ENCODE data around the gene ABCA7. TPM values are rescaled to one million over a fixed set of nuclear protein-coding genes. Genes with fewer than 3 reads are reported as not detected.

The ABCA7 gene
- total RNA-seq, 1 donor from 2014 or later, result 110 TPM

DNA sequence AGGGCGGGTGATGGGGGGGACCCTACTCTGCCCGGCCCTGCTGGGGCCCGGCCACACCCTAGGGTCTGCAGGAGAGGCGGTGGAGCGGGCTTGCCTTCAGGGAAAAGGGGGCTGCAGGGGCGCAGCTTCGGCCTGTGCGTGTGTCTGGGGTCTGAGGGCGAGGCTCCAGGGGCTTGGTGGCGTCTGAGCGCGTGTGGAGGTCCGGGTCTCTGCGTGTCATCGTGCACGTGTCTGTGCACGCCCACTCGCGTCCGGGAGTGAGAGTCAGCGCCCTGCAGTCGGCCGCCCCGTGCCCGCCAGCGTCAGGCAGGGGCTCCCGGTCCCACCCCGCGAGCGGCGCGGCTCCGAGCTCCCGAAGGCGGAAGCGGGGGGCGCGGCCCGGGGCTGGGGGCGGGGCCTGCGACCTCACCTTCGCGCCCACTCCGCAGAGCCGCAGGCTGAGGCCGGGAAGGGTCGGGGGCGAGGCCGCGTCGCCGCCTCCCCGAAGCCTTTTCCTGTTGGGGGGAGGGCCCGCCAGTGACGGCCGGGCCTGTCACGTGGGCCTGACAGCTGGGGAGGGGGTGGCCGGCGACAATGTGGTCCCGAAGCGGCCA is 26.9 kb downstream of the ABCA7 start, which contains the start of gene ARHGAP45:
TSS of gene ARHGAP45 (plus strand) at position 420 of the 593 bp plus-strand sequence. CDS start 239 bp downstream, outside the sequence.
- no peak for DNase-seq

DNA sequence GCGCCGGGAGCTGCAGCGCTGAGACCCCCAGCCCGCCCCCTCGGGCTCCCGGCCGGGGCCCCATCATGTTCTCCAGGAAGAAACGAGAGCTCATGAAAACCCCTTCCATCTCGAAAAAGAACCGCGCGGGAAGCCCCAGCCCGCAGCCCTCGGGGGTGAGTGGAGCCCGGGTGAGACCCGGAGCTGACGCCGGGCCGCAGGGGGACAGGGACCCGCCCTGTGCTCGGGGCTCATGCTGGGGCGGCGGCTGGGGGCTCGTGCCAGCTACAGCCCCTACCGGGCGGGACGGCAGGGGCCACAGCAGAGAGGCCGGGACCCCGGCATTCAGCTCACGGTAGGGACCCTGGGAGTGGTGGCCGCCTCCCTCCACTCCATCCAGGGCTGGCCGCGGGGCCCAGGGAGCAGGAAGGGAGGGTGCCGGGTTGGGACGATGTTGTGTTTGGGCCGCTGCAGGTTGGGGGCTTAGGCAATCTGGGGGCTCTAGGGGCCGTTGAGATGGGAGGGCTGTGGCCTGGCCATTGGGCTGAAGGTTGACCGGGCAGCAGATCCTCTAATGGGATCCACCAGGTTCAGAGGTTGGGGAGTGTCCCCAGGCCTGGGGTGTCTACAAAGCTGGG is 27.5 kb downstream of the ABCA7 start:
- peaks cover 4% of the 10 kb centered on the region for H3K36me3 Mint-ChIP-seq (ENCODE audit: unreplicated experiment)
- no peak overlapping the region for H3K27ac Mint-ChIP-seq (ENCODE audit: unreplicated experiment)
- no peak for DNase-seq
- H3K27me3 Mint-ChIP-seq (ENCODE audit: unreplicated experiment), result peaks cover 9% of the 10 kb centered on the region
- peaks cover 3% of the 10 kb centered on the region for H3K4me1 Mint-ChIP-seq (ENCODE audit: low read depth, unreplicated experiment)
- H3K4me3 Mint-ChIP-seq (ENCODE audit: unreplicated experiment), result no peak overlapping the region
- TF ChIP-seq, protein P1, sequence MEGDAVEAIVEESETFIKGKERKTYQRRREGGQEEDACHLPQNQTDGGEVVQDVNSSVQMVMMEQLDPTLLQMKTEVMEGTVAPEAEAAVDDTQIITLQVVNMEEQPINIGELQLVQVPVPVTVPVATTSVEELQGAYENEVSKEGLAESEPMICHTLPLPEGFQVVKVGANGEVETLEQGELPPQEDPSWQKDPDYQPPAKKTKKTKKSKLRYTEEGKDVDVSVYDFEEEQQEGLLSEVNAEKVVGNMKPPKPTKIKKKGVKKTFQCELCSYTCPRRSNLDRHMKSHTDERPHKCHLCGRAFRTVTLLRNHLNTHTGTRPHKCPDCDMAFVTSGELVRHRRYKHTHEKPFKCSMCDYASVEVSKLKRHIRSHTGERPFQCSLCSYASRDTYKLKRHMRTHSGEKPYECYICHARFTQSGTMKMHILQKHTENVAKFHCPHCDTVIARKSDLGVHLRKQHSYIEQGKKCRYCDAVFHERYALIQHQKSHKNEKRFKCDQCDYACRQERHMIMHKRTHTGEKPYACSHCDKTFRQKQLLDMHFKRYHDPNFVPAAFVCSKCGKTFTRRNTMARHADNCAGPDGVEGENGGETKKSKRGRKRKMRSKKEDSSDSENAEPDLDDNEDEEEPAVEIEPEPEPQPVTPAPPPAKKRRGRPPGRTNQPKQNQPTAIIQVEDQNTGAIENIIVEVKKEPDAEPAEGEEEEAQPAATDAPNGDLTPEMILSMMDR (IDR thresholded peaks at IDR 0.05; ENCODE audit: partially characterized antibody, unreplicated experiment), result no peak
- peaks cover 5% of the 10 kb centered on the region for H3K9me3 Mint-ChIP-seq (ENCODE audit: unreplicated experiment)

More for the DNA sequence above, 26.9 kb downstream of the ABCA7 start, which contains the start of gene ARHGAP45:
- TF ChIP-seq, protein P1 (IDR thresholded peaks at IDR 0.05; ENCODE audit: partially characterized antibody, unreplicated experiment), result no peak
- Mint-ChIP-seq H3K36me3 (ENCODE audit: unreplicated experiment) (peaks cover 3% of the 10 kb centered on the region), H3K27me3 (ENCODE audit: unreplicated experiment) (peaks cover 7% of the 10 kb centered on the region), H3K4me1 (ENCODE audit: low read depth, unreplicated experiment) (peaks cover 2% of the 10 kb centered on the region), H3K27ac (ENCODE audit: unreplicated experiment) (no peak within 1 kb of the TSS), H3K4me3 (ENCODE audit: unreplicated experiment) (no peak within 1 kb of the TSS), H3K9me3 (ENCODE audit: unreplicated experiment) (peaks cover 5% of the 10 kb centered on the region)

DNA sequence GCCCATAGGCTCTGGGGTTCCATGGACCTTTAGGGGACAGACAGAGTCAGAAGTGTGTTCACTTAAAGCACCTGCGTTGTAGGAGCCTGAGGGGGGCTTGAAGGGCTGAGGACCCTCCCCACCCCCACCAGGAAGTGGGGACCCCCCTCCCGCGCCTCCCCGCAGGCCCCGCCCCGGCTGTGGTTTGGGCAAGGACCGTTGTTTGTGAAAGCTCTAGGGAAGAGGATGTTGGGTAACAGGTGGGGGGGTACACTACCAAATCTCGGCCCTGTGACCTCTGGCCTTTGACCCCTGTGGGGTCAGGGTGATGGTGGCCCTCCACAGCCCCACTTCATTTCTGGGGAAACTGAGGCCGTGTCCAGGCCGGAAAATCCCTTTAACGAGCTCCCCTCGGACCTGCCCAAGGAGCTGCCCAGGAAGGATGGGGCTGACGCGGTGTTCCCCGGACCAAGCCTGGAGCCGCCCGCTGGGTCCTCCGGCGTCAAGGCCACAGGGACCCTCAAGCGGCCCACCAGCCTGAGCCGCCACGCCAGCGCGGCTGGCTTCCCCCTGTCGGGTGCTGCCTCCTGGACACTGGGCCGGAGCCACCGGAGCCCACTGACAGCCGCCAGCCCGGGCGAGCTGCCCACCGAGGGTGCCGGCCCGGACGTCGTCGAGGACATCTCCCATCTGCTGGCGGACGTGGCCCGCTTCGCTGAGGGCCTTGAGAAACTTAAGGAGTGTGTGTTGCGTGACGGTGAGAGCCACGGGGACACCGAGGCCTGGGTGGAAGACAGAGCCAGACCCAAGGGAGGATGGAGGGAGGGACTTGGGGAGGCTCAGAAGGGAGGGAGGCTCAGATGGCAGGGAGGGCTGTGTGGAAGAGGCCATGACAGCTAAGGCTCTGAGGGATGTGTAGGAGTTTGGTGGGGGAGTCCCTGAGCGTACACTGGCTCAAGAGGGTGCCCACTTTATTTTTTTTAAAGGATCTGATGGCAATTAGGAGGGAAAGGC is 28.4 kb downstream of the ABCA7 start:
- H3K9me3 Mint-ChIP-seq (ENCODE audit: unreplicated experiment), result peaks cover 5% of the 10 kb centered on the region

DNA sequence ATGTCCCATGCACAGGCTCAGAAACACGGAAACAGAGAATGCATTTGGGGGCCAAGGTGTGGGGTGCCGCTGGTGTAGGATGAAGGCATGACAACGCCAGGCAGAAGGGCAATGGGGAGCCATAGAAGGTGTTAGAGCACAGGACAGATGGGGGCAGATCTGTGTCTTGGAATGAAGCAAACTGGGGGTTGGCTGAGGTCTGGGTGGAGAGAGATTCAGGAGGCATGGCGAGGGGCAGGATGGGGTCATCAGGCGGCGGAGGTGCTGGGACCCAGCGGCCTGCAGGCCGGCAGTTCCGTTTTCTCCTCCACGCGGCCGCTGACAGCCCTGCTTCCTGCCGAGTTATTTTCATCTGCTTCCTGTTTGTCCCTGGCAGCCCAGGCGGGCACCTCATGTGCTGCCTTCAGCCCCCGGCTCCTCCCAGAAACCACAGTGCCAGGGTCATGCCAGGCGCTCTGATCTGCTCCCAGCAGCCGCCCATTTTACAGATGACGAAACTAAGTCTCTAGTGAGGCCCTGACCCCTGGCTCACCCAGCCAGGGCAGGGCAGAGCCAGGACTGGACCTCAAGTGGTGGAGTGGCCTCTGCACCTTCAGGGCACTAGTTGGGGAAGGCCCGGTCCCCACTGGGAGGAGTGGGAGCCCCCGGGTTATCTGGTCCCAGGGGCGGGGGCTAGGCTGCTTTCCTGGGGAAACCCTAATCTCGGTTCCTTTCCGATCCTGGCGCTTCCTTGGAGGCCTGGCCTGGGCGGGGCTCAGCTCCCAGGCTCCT is 29.3 kb downstream of the ABCA7 start:
- H3K9me3 Mint-ChIP-seq (ENCODE audit: unreplicated experiment), result peaks cover 5% of the 10 kb centered on the region
- peaks cover 3% of the 10 kb centered on the region for H3K4me1 Mint-ChIP-seq (ENCODE audit: low read depth, unreplicated experiment)
- TF ChIP-seq, protein P1 (IDR thresholded peaks at IDR 0.05; ENCODE audit: partially characterized antibody, unreplicated experiment), result no peak
- H3K27ac Mint-ChIP-seq (ENCODE audit: unreplicated experiment), result no peak overlapping the region
- peaks cover 9% of the 10 kb centered on the region for H3K27me3 Mint-ChIP-seq (ENCODE audit: unreplicated experiment)
- DNase-seq, result no peak
- peaks cover 4% of the 10 kb centered on the region for H3K36me3 Mint-ChIP-seq (ENCODE audit: unreplicated experiment)
- peak overlapping the region; percentile 70 for H3K4me3 Mint-ChIP-seq (ENCODE audit: unreplicated experiment)

More for the DNA sequence above, 28.4 kb downstream of the ABCA7 start:
- H3K4me3 Mint-ChIP-seq (ENCODE audit: unreplicated experiment), result peak overlapping the region; percentile 70
- DNase-seq, result no peak
- TF ChIP-seq, protein P1 (IDR thresholded peaks at IDR 0.05; ENCODE audit: partially characterized antibody, unreplicated experiment), result no peak
- peaks cover 9% of the 10 kb centered on the region for H3K27me3 Mint-ChIP-seq (ENCODE audit: unreplicated experiment)
- H3K36me3 Mint-ChIP-seq (ENCODE audit: unreplicated experiment), result peaks cover 4% of the 10 kb centered on the region
- peaks cover 3% of the 10 kb centered on the region for H3K4me1 Mint-ChIP-seq (ENCODE audit: low read depth, unreplicated experiment)
- H3K27ac Mint-ChIP-seq (ENCODE audit: unreplicated experiment), result no peak overlapping the region
